ENCODE measurements around the gene EMC8.

EMC8 gene

GRCh38 chr16:85794696-85795095 lies 4.6 kb downstream of the EMC8 start:
- no peaks in the 10 kb centered on the region for H3K27me3 ChIP-seq (ENCODE audit: insufficient read depth, low read length)
- H3K4me3 ChIP-seq (ENCODE audit: low read length) = no peak overlapping the region
- no peak overlapping the region for H3K9ac ChIP-seq (ENCODE audit: low read depth, low read length)
- no peaks in the 10 kb centered on the region for H3K9me3 ChIP-seq (ENCODE audit: insufficient read depth, low read depth, low read length)
- H3K27ac ChIP-seq (ENCODE audit: low read length) = no peak overlapping the region
- no peaks in the 10 kb centered on the region; the same call in none of the 2 replicates for H3K4me1 ChIP-seq (ENCODE audit: insufficient read depth, low read length)
- H3K36me3 ChIP-seq (ENCODE audit: insufficient read depth, low read depth, low read length) = peaks cover 58% of the 10 kb centered on the region

- H3K36me3 ChIP-seq (ENCODE audit: insufficient read depth, low read depth, low read length) = peaks cover 63% of the 10 kb centered on the region
- no peak overlapping the region for H3K9ac ChIP-seq (ENCODE audit: low read depth, low read length)
- H3K4me1 ChIP-seq (ENCODE audit: insufficient read depth, low read length) = no peaks in the 10 kb centered on the region; the same call in none of the 2 replicates
- H3K9me3 ChIP-seq (ENCODE audit: insufficient read depth, low read depth, low read length) = no peaks in the 10 kb centered on the region
- no peak overlapping the region for H3K4me3 ChIP-seq (ENCODE audit: low read length)
- no peak overlapping the region for H3K27ac ChIP-seq (ENCODE audit: low read length)
- no peaks in the 10 kb centered on the region for H3K27me3 ChIP-seq (ENCODE audit: insufficient read depth, low read length)
Observed at GRCh38 chr16:85793662-85794298, 5.6 kb downstream of the EMC8 start.

- Histone ChIP-seq H3K27ac (ENCODE audit: low read length) (no peak overlapping the region), H3K4me1 (ENCODE audit: insufficient read depth, low read length) (no peaks in the 10 kb centered on the region; the same call in 1 of the 2 replicates), H3K27me3 (ENCODE audit: insufficient read depth, low read length) (no peaks in the 10 kb centered on the region), H3K36me3 (ENCODE audit: insufficient read depth, low read depth, low read length) (peaks cover 77% of the 10 kb centered on the region), H3K9ac (ENCODE audit: low read depth, low read length) (no peak overlapping the region), H3K4me3 (ENCODE audit: low read length) (no peak overlapping the region), H3K9me3 (ENCODE audit: insufficient read depth, low read depth, low read length) (no peaks in the 10 kb centered on the region)
Observed at GRCh38 chr16:85789773-85790172, 9.6 kb downstream of the EMC8 start.

- Histone ChIP-seq H3K4me3 (ENCODE audit: low read length) (no peak overlapping the region), H3K9me3 (ENCODE audit: insufficient read depth, low read depth, low read length) (no peaks in the 10 kb centered on the region), H3K27ac (ENCODE audit: low read length) (no peak overlapping the region), H3K36me3 (ENCODE audit: insufficient read depth, low read depth, low read length) (peaks cover 73% of the 10 kb centered on the region), H3K27me3 (ENCODE audit: insufficient read depth, low read length) (no peaks in the 10 kb centered on the region), H3K4me1 (ENCODE audit: insufficient read depth, low read length) (no peaks in the 10 kb centered on the region; the same call in 1 of the 2 replicates), H3K9ac (ENCODE audit: low read depth, low read length) (no peak overlapping the region)
Observed at GRCh38 chr16:85788819-85789218, 10.5 kb downstream of the EMC8 start.

- no peak overlapping the region for H3K4me3 ChIP-seq (ENCODE audit: low read length)
- H3K4me1 ChIP-seq (ENCODE audit: insufficient read depth, low read length) = no peaks in the 10 kb centered on the region; the same call in 1 of the 2 replicates
- H3K9me3 ChIP-seq (ENCODE audit: insufficient read depth, low read depth, low read length) = no peaks in the 10 kb centered on the region
- no peak overlapping the region for H3K9ac ChIP-seq (ENCODE audit: low read depth, low read length)
- H3K36me3 ChIP-seq (ENCODE audit: insufficient read depth, low read depth, low read length) = peaks cover 70% of the 10 kb centered on the region
- H3K27ac ChIP-seq (ENCODE audit: low read length) = no peak overlapping the region
- H3K27me3 ChIP-seq (ENCODE audit: insufficient read depth, low read length) = no peaks in the 10 kb centered on the region
Observed at GRCh38 chr16:85785927-85786326, 13.4 kb downstream of the EMC8 start.

- Histone ChIP-seq H3K27me3 (ENCODE audit: insufficient read depth, low read length) (no peaks in the 10 kb centered on the region), H3K27ac (ENCODE audit: low read length) (no peak overlapping the region), H3K9me3 (ENCODE audit: insufficient read depth, low read depth, low read length) (no peaks in the 10 kb centered on the region), H3K9ac (ENCODE audit: low read depth, low read length) (no peak overlapping the region), H3K36me3 (ENCODE audit: insufficient read depth, low read depth, low read length) (peaks cover 81% of the 10 kb centered on the region), H3K4me1 (ENCODE audit: insufficient read depth, low read length) (no peaks in the 10 kb centered on the region; the same call in 1 of the 2 replicates), H3K4me3 (ENCODE audit: low read length) (no peak overlapping the region)
Observed at GRCh38 chr16:85784813-85785212, 14.5 kb downstream of the EMC8 start.

- H3K27ac ChIP-seq (ENCODE audit: low read length) = no peak overlapping the region
- peaks cover 86% of the 10 kb centered on the region for H3K36me3 ChIP-seq (ENCODE audit: insufficient read depth, low read depth, low read length)
- no peak overlapping the region for H3K4me3 ChIP-seq (ENCODE audit: low read length)
- H3K9ac ChIP-seq (ENCODE audit: low read depth, low read length) = no peak overlapping the region
- no peaks in the 10 kb centered on the region for H3K27me3 ChIP-seq (ENCODE audit: insufficient read depth, low read length)
- H3K9me3 ChIP-seq (ENCODE audit: insufficient read depth, low read depth, low read length) = no peaks in the 10 kb centered on the region
- no peaks in the 10 kb centered on the region for H3K4me1 ChIP-seq (ENCODE audit: insufficient read depth, low read length)
Observed at GRCh38 chr16:85783441-85783840, 15.9 kb downstream of the EMC8 start.

GRCh38 chr16:85782451-85782850 lies 16.9 kb downstream of the EMC8 start:
- H3K4me3 ChIP-seq (ENCODE audit: low read length) = no peak overlapping the region
- H3K36me3 ChIP-seq (ENCODE audit: insufficient read depth, low read depth, low read length) = peaks cover 86% of the 10 kb centered on the region
- H3K27me3 ChIP-seq (ENCODE audit: insufficient read depth, low read length) = no peaks in the 10 kb centered on the region
- H3K9ac ChIP-seq (ENCODE audit: low read depth, low read length) = no peak overlapping the region
- no peaks in the 10 kb centered on the region for H3K4me1 ChIP-seq (ENCODE audit: insufficient read depth, low read length)
- no peaks in the 10 kb centered on the region for H3K9me3 ChIP-seq (ENCODE audit: insufficient read depth, low read depth, low read length)
- no peak overlapping the region for H3K27ac ChIP-seq (ENCODE audit: low read length)

GRCh38 chr16:85781695-85782370 lies 17.5 kb downstream of the EMC8 start:
- Histone ChIP-seq H3K27ac (ENCODE audit: low read length) (no peak overlapping the region), H3K4me1 (ENCODE audit: insufficient read depth, low read length) (no peaks in the 10 kb centered on the region), H3K36me3 (ENCODE audit: insufficient read depth, low read depth, low read length) (peaks cover 86% of the 10 kb centered on the region)

GRCh38 chr16:85781156-85781555 lies 18.2 kb downstream of the EMC8 start:
- peaks cover 86% of the 10 kb centered on the region for H3K36me3 ChIP-seq (ENCODE audit: insufficient read depth, low read depth, low read length)
- H3K9ac ChIP-seq (ENCODE audit: low read depth, low read length) = no peak overlapping the region
- H3K4me1 ChIP-seq (ENCODE audit: insufficient read depth, low read length) = no peaks in the 10 kb centered on the region
- no peaks in the 10 kb centered on the region for H3K9me3 ChIP-seq (ENCODE audit: insufficient read depth, low read depth, low read length)
- H3K27ac ChIP-seq (ENCODE audit: low read length) = no peak overlapping the region
- H3K4me3 ChIP-seq (ENCODE audit: low read length) = no peak overlapping the region
- no peaks in the 10 kb centered on the region for H3K27me3 ChIP-seq (ENCODE audit: insufficient read depth, low read length)

More at GRCh38 chr16:85781695-85782370, 17.5 kb downstream of the EMC8 start:
- H3K9me3 ChIP-seq (ENCODE audit: insufficient read depth, low read depth, low read length) = no peaks in the 10 kb centered on the region
- no peak overlapping the region for H3K9ac ChIP-seq (ENCODE audit: low read depth, low read length)
- H3K27me3 ChIP-seq (ENCODE audit: insufficient read depth, low read length) = no peaks in the 10 kb centered on the region
- H3K4me3 ChIP-seq (ENCODE audit: low read length) = no peak overlapping the region

GRCh38 chr16:85780281-85780680 lies 19.1 kb downstream of the EMC8 start:
- Histone ChIP-seq H3K27ac (ENCODE audit: low read length) (no peak overlapping the region), H3K4me3 (ENCODE audit: low read length) (no peak overlapping the region), H3K9ac (ENCODE audit: low read depth, low read length) (no peak overlapping the region), H3K9me3 (ENCODE audit: insufficient read depth, low read depth, low read length) (no peaks in the 10 kb centered on the region), H3K36me3 (ENCODE audit: insufficient read depth, low read depth, low read length) (peaks cover 77% of the 10 kb centered on the region), H3K4me1 (ENCODE audit: insufficient read depth, low read length) (no peaks in the 10 kb centered on the region), H3K27me3 (ENCODE audit: insufficient read depth, low read length) (no peaks in the 10 kb centered on the region)

GRCh38 chr16:85778873-85779272 lies 20.5 kb downstream of the EMC8 start:
- H3K27me3 ChIP-seq (ENCODE audit: insufficient read depth, low read length) = no peaks in the 10 kb centered on the region
- peaks cover 71% of the 10 kb centered on the region for H3K36me3 ChIP-seq (ENCODE audit: insufficient read depth, low read depth, low read length)
- H3K9me3 ChIP-seq (ENCODE audit: insufficient read depth, low read depth, low read length) = no peaks in the 10 kb centered on the region
- H3K4me1 ChIP-seq (ENCODE audit: insufficient read depth, low read length) = no peaks in the 10 kb centered on the region
- H3K27ac ChIP-seq (ENCODE audit: low read length) = no peak overlapping the region
- H3K4me3 ChIP-seq (ENCODE audit: low read length) = no peak overlapping the region
- H3K9ac ChIP-seq (ENCODE audit: low read depth, low read length) = no peak overlapping the region

Measured in iPS-20b (cell line).